H9 (cell line): Measurements from ENCODE around the gene MYO18B. TPM values are rescaled to one million over a fixed set of nuclear protein-coding genes. Genes with fewer than 3 reads are reported as not detected.

Experiments used
- DNase-seq: peaks from one replicate; pipeline ENCODE4 v3.0.0-alpha.2; 2017
- H2AFZ ChIP-seq: one replicate; pipeline ENCODE4 v1.6.1; 2013; ENCODE audit warnings: mild to moderate bottlenecking, low read length, control low read depth, moderate library complexity
- H2AK5ac ChIP-seq: 2 replicates; pipeline ENCODE4 v1.6.1; 2013; ENCODE audit warnings: low read length, control low read depth, mixed read lengths; ENCODE audit not compliant: insufficient read length
- H2BK120ac ChIP-seq: one replicate; pipeline ENCODE4 v1.6.1; 2013; ENCODE audit warnings: low read depth, mild to moderate bottlenecking, low read length, control low read depth, inconsistent platforms; ENCODE audit not compliant: poor library complexity, severe bottlenecking
- H2BK12ac ChIP-seq: 2 replicates; pipeline ENCODE4 v1.6.1; 2013; ENCODE audit warnings: low read length, control low read depth, mixed read lengths, low read depth; ENCODE audit not compliant: insufficient read length
- H2BK15ac ChIP-seq: 2 replicates; pipeline ENCODE4 v1.6.1; 2013; ENCODE audit warnings: low read depth, low read length, control low read depth
- H2BK20ac ChIP-seq: one replicate; pipeline ENCODE4 v1.6.1; 2013; ENCODE audit warnings: low read depth, mild to moderate bottlenecking, low read length, control low read depth, inconsistent platforms; ENCODE audit not compliant: poor library complexity, severe bottlenecking
- H2BK5ac ChIP-seq: 2 replicates; pipeline ENCODE4 v1.6.1; 2013; ENCODE audit warnings: low read length, control low read depth, mixed read lengths; ENCODE audit not compliant: insufficient read length
- H3K14ac ChIP-seq: 2 replicates; pipeline ENCODE4 v1.6.1; 2013; ENCODE audit warnings: low read length, control low read depth; ENCODE audit not compliant: insufficient read depth
- H3K18ac ChIP-seq: 2 replicates; pipeline ENCODE4 v1.6.1; 2013; ENCODE audit warnings: low read depth, mild to moderate bottlenecking, mixed read lengths, low read length, control low read depth; ENCODE audit not compliant: insufficient read length
- H3K23ac ChIP-seq: 2 replicates; pipeline ENCODE4 v1.6.1; 2013; ENCODE audit warnings: low read length, control low read depth, mixed read lengths, low read depth; ENCODE audit not compliant: insufficient read length
- H3K23me2 ChIP-seq: 2 replicates; pipeline ENCODE4 v1.6.1; 2013; ENCODE audit warnings: low read depth, mild to moderate bottlenecking, mixed read lengths, low read length, control low read depth; ENCODE audit not compliant: insufficient read length, poor library complexity, severe bottlenecking
- H3K27ac ChIP-seq: 2 replicates; pipeline ENCODE4 v1.5.1; 2013; ENCODE audit warnings: low read length, control low read depth, mixed read lengths, low read depth; ENCODE audit not compliant: insufficient read length
- H3K27me3 ChIP-seq: 2 replicates; pipeline ENCODE4 v1.6.1; 2013; ENCODE audit warnings: low read length, control low read depth, inconsistent platforms; ENCODE audit not compliant: insufficient read depth
- H3K4ac ChIP-seq: 2 replicates; pipeline ENCODE4 v1.6.1; 2013; ENCODE audit warnings: low read depth, mild to moderate bottlenecking, control low read depth, inconsistent platforms, low read length, moderate library complexity
- H3K4me1 ChIP-seq: 2 replicates; pipeline ENCODE4 v1.6.1; 2013; ENCODE audit warnings: low read length, control low read depth, inconsistent platforms; ENCODE audit not compliant: insufficient read depth
- H3K4me2 ChIP-seq: 2 replicates; pipeline ENCODE4 v1.6.1; 2013; ENCODE audit warnings: low read length, control low read depth, mixed read lengths; ENCODE audit not compliant: insufficient read length, insufficient read depth
- H3K56ac ChIP-seq: 2 replicates; pipeline ENCODE4 v1.6.1; 2013; ENCODE audit warnings: low read depth, mild to moderate bottlenecking, mixed read lengths, low read length, control low read depth; ENCODE audit not compliant: insufficient read length
- H3K79me1 ChIP-seq: 2 replicates; pipeline ENCODE4 v1.6.1; 2013; ENCODE audit warnings: low read depth, mild to moderate bottlenecking, moderate library complexity, low read length, control low read depth, inconsistent platforms; ENCODE audit not compliant: insufficient read depth, poor library complexity, severe bottlenecking
- H3K79me2 ChIP-seq: 2 replicates; pipeline ENCODE4 v1.6.1; 2013; ENCODE audit warnings: low read length, control low read depth, inconsistent platforms; ENCODE audit not compliant: insufficient read depth
- H3K9ac ChIP-seq: 2 replicates; pipeline ENCODE4 v1.6.1; 2013; ENCODE audit warnings: low read length, control low read depth, mixed read lengths; ENCODE audit not compliant: insufficient read length; ENCODE audit errors: extremely low read depth
- H3K9me3 ChIP-seq: one replicate; pipeline ENCODE4 v1.6.1; 2013; ENCODE audit warnings: low read depth, low read length, inconsistent platforms; ENCODE audit not compliant: control insufficient read depth
- H3T11ph ChIP-seq: one replicate; pipeline ENCODE4 v1.6.1; 2013; ENCODE audit warnings: mild to moderate bottlenecking, low read length, control low read depth, inconsistent platforms
- H4K20me1 ChIP-seq: one replicate; pipeline ENCODE4 v1.6.1; 2013; ENCODE audit not compliant: control insufficient read depth, insufficient read length, insufficient read depth
- H4K5ac ChIP-seq: 2 replicates; pipeline ENCODE4 v1.6.1; 2013; ENCODE audit warnings: low read depth, mild to moderate bottlenecking, mixed read lengths, low read length, control low read depth; ENCODE audit not compliant: insufficient read length
- H4K8ac ChIP-seq: replicated peaks from 2 replicates; pipeline ENCODE4 v1.6.1; 2013; ENCODE audit warnings: low read length, control low read depth, mixed read lengths, low read depth; ENCODE audit not compliant: insufficient read length
- H4K91ac ChIP-seq: 2 replicates; pipeline ENCODE4 v1.6.1; 2013; ENCODE audit warnings: low read depth, mild to moderate bottlenecking, moderate library complexity, mixed read lengths, low read length, control low read depth; ENCODE audit not compliant: insufficient read length
- H3K27ac Mint-ChIP-seq, 3 experiments: 2 replicates in 2 of 3; 3 replicates in 1 of 3; pipeline ENCODE4 v1.8.0; 2020 to 2021; ENCODE audit warnings: mixed read lengths in 3 of 3, mild to moderate bottlenecking in 1 of 3, moderate library complexity in 1 of 3
- H3K27me3 Mint-ChIP-seq: 2 replicates; pipeline ENCODE4 v1.8.0; 2021; ENCODE audit warnings: low read depth, mild to moderate bottlenecking, moderate library complexity, mixed read lengths
- H3K36me3 Mint-ChIP-seq, 3 experiments: 2 replicates in 2 of 3; 3 replicates in 1 of 3; pipeline ENCODE4 v1.8.0; 2020 to 2021; ENCODE audit warnings: low read depth in 3 of 3, mixed read lengths in 3 of 3; ENCODE audit not compliant: insufficient read depth in 1 of 3
- H3K4me1 Mint-ChIP-seq, 2 experiments: 2 replicates each; pipeline ENCODE4 v1.8.0; 2020; ENCODE audit warnings: mixed read lengths in 2 of 2
- H3K4me3 Mint-ChIP-seq, 2 experiments: 2 replicates in 1 of 2; 3 replicates in 1 of 2; pipeline ENCODE4 v1.8.0; 2020 to 2021; ENCODE audit warnings: mild to moderate bottlenecking in 2 of 2, mixed read lengths in 2 of 2, moderate library complexity in 1 of 2
- H3K9me3 Mint-ChIP-seq, 2 experiments: 2 replicates in 1 of 2; 3 replicates in 1 of 2; pipeline ENCODE4 v1.8.0; 2020; ENCODE audit warnings: mild to moderate bottlenecking in 2 of 2, mixed read lengths in 2 of 2, moderate library complexity in 1 of 2
- CTCF ChIP-seq: fragments of 200-600 bp; sonication (generic); conservative IDR thresholded peaks from 3 replicates; pipeline ENCODE4 v1.8.0; 2021; ENCODE audit warnings: antibody characterized with exemption, mild to moderate bottlenecking
- total RNA-seq: library from RNA; stranded (reverse); gene quantifications from 2 replicates; pipeline ENCODE4 v1.2.1, GENCODE V29; 2021

MYO18B gene
- total RNA-seq, 1 experiment from 2014 or later: 0.46 TPM

- no peak for DNase-seq
Observed at GRCh38 chr22:25702040-25702439, 39.9 kb upstream of the MYO18B start.

More at GRCh38 chr22:25702040-25702439, 39.9 kb upstream of the MYO18B start:
- Histone ChIP-seq H2AFZ (no peak overlapping the region), H3K23ac (no peak overlapping the region), H3K18ac (no peak overlapping the region), H2BK120ac (no peak overlapping the region), H2BK15ac (no peak overlapping the region), H3K14ac (no peak overlapping the region), H3K9ac (no peak overlapping the region), H3K27ac (no peak overlapping the region), H2BK20ac (no peak overlapping the region), H3K4me2 (no peak overlapping the region), H3K79me1 (no peaks in the 10 kb centered on the region), H4K5ac (no peak overlapping the region), H4K91ac (no peak overlapping the region), H3K56ac (no peak overlapping the region), H3K4ac (no peak overlapping the region), H3K23me2 (no peaks in the 10 kb centered on the region), H4K20me1 (no peaks in the 10 kb centered on the region), H2BK5ac (no peak overlapping the region), H3K79me2 (no peaks in the 10 kb centered on the region), H2AK5ac (no peak overlapping the region), H4K8ac (no peak overlapping the region), H3K4me1 (no peaks in the 10 kb centered on the region), H2BK12ac (no peak overlapping the region), H3K9me3 (no peaks in the 10 kb centered on the region), H3K27me3 (no peaks in the 10 kb centered on the region), H3T11ph (no peak overlapping the region)
- TF ChIP-seq CTCF: peak; percentile 37; the same call in 2 of the 3 replicates
- Mint-ChIP-seq H3K4me1 (peaks cover 0 to 7% of the 10 kb centered on the region in 2 experiments; a peak in 1 of 4 replicates), H3K4me3 (no peak overlapping the region), H3K27ac (no peak overlapping the region), H3K9me3 (no peaks in the 10 kb centered on the region), H3K27me3 (no peaks in the 10 kb centered on the region), H3K36me3 (peaks cover 0 to 10% (median 5%) of the 10 kb centered on the region in 3 experiments; a peak in 6 of 7 replicates)
